Epithelial cell of prostate (primary cell): Measurements from ENCODE around the gene GADD45B.
"Not testable (repeated sequence)": the region's sequence is repeated elsewhere in the genome, so short reads cannot be mapped to it uniquely, and the experiment has no call there.

Experiments used
- DNase-seq: peaks from one replicate; pipeline ENCODE4 v3.0.0-alpha.2; 2011; ENCODE audit warnings: low read depth, low spot score
- H3K27ac ChIP-seq: fragments of 450-650 bp; 2 replicates; pipeline ENCODE4 v1.5.1; 2017; ENCODE audit warnings: mild to moderate bottlenecking

The GADD45B gene

GRCh38 chr19:2443116-2443784 is 32.7 kb upstream of the GADD45B start:
- no peak for DNase-seq
- no peak overlapping the region for H3K27ac ChIP-seq

- DNase-seq: no peak
Measured at GRCh38 chr19:2443785-2444182, 32.1 kb upstream of the GADD45B start.

GRCh38 chr19:2444251-2445002 is 31.5 kb upstream of the GADD45B start:
- no peak for DNase-seq
- H3K27ac ChIP-seq: no peak overlapping the region

More at GRCh38 chr19:2443785-2444182, 32.1 kb upstream of the GADD45B start:
- no peak overlapping the region for H3K27ac ChIP-seq

GRCh38 chr19:2446381-2446780 is 29.5 kb upstream of the GADD45B start:
- no peak for DNase-seq
- H3K27ac ChIP-seq: no peak overlapping the region

- H3K27ac ChIP-seq: no peak overlapping the region
- no peak for DNase-seq
Measured at GRCh38 chr19:2449019-2449418, 26.9 kb upstream of the GADD45B start.

- no peak for DNase-seq
- no peak overlapping the region for H3K27ac ChIP-seq
Measured at GRCh38 chr19:2451138-2451537, 24.8 kb upstream of the GADD45B start.

GRCh38 chr19:2451741-2452140 is 24.2 kb upstream of the GADD45B start:
- H3K27ac ChIP-seq: no peak overlapping the region
- DNase-seq: no peak

GRCh38 chr19:2453431-2454025 is 22.4 kb upstream of the GADD45B start:
- no peak overlapping the region for H3K27ac ChIP-seq
- no peak for DNase-seq

- no peak overlapping the region for H3K27ac ChIP-seq
- DNase-seq: no peak
Measured at GRCh38 chr19:2454199-2454961, 21.5 kb upstream of the GADD45B start.

- no peak overlapping the region for H3K27ac ChIP-seq
Measured at GRCh38 chr19:2454962-2455850, 20.7 kb upstream of the GADD45B start.

GRCh38 chr19:2455851-2456570 is 19.9 kb upstream of the GADD45B start:
- DNase-seq: no peak
- H3K27ac ChIP-seq: peak overlapping the region; percentile 45

More at GRCh38 chr19:2454962-2455850, 20.7 kb upstream of the GADD45B start:
- DNase-seq: no peak

GRCh38 chr19:2457394-2458037 is 18.4 kb upstream of the GADD45B start:
- H3K27ac ChIP-seq: peak overlapping the region; percentile 45
- no peak for DNase-seq

- DNase-seq: no peak
- H3K27ac ChIP-seq: no peak overlapping the region
Measured at GRCh38 chr19:2458054-2458453, 17.9 kb upstream of the GADD45B start.

GRCh38 chr19:2458776-2459175 is 17.2 kb upstream of the GADD45B start:
- not testable (repeated sequence) for H3K27ac ChIP-seq, DNase-seq

- no peak for DNase-seq
- H3K27ac ChIP-seq: no peak overlapping the region
Measured at GRCh38 chr19:2460245-2460644, 15.7 kb upstream of the GADD45B start.

- DNase-seq: no peak
- H3K27ac ChIP-seq: no peak overlapping the region
Measured at GRCh38 chr19:2461751-2462634, 13.9 kb upstream of the GADD45B start.

- no peak overlapping the region for H3K27ac ChIP-seq
- DNase-seq: peak; percentile 66
Measured at GRCh38 chr19:2462635-2463421, 13.1 kb upstream of the GADD45B start.
